GM12872 (cell line): ENCODE results near the gene FAM3B.

ENCODE experiments used
- CTCF ChIP-seq: IDR thresholded peaks from 3 replicates; pipeline ENCODE4 v1.5.1; 2011; ENCODE audit warnings: low read depth, mild to moderate bottlenecking, low read length, moderate library complexity; ENCODE audit not compliant: insufficient read depth

Gene FAM3B

GRCh38 chr21:41322496-41323382 is 6.1 kb downstream of the FAM3B start:
- no peak for TF ChIP-seq CTCF

GRCh38 chr21:41325138-41325912 is 8.7 kb downstream of the FAM3B start:
- TF ChIP-seq CTCF = no peak

GRCh38 chr21:41326414-41327080 is 9.9 kb downstream of the FAM3B start:
- TF ChIP-seq CTCF = no peak

GRCh38 chr21:41327753-41328152 is 11.2 kb downstream of the FAM3B start:
- no peak for TF ChIP-seq CTCF

GRCh38 chr21:41328660-41329607 is 12.3 kb downstream of the FAM3B start:
- TF ChIP-seq CTCF = no peak

GRCh38 chr21:41333752-41334151 is 17.2 kb downstream of the FAM3B start:
- TF ChIP-seq CTCF = no peak

GRCh38 chr21:41337515-41337914 is 20.9 kb downstream of the FAM3B start:
- no peak for TF ChIP-seq CTCF
